NCI-H187 treated with DMSO at 0.1 percent for 48 hours (cell line): Measurements from ENCODE around the gene MT3.
"Not testable (repeated sequence)": the region's sequence is repeated elsewhere in the genome, so short reads cannot be mapped to it uniquely, and the experiment has no call there.

ENCODE experiments used
- DNase-seq: peaks from one replicate; lab custom pipeline; 2025; lab: John Stamatoyannopoulos, UW

The MT3 gene

DNA sequence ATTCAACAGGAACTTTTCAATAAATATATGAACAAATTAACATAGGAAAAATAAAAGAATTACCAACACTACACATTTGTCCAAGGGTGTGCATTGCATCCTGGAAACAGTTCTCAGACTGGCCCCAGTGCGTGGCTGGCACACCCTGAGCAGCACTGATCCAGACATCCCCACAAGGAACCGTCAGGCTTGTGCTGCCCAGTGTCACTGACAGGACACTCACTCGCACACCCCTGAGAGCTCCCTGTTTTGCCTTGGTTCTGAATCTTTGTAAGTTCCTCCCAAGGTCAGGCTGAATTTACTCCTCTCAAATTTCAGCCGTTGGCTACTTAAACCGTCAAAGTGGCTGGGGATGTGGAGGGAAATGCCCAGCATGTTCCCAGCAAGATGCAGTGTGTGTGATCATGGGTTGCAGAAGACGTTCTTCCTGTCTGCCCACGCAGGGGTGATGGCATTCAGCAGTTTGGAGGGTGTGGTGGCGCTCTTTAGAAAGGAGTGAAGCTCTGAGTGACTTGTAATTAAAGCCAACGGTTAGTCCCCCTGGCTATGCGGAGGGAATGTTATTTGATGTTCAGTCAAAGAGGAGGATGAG is 20.8 kb downstream of the MT3 start:
- no peak for DNase-seq

DNA sequence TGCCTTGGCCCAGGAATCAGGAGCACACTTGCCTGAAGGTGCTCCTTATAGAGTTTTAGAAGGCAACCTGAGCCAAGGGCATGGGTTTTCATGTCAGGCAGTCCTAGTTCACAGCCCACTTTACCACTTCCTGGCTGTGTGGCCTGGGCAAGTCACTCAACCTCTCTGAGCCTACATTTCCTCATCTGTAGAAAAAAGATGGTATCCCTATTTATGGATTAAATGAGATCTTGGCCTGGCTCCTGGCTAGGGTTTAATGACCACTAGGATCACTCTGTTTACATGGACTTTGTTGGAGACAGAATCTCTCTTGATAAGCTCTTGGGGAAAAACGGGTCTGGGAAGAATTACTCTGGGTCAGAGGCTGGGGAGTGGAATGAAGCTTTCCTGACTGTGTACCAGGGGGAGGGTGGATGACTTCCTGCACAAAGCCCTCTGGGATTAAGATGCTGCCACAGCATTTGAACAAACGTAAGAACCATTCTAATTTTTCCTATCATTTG is 21.3 kb downstream of the MT3 start:
- DNase-seq, result no peak

DNA sequence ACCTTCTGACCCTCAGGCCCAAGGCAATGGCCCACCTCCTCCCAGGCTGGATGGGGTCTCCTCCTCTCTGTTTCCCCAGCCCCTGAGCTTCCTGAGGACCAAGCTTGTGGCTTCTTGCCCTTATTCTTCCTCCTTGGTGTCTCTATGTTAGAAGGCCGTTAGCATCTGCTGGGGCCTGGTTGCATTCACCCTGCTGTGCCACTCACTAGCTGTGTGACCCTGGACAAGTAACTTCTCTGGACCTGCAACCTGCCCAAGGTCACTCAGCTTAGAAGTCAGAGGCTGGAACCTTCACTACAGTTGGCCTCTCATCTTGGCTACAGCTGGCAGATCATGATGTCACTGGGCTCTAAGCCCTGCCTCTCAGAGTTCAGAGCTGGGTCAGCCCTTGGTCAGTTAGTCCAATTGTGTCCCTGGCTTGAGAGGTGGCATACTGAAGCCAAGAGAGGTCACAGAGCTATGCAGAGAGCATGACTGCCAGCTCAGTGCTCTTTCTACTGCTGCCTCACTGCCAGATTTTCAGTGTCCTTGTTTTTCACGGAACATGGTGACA is 22.0 kb downstream of the MT3 start:
- DNase-seq, result no peak

DNA sequence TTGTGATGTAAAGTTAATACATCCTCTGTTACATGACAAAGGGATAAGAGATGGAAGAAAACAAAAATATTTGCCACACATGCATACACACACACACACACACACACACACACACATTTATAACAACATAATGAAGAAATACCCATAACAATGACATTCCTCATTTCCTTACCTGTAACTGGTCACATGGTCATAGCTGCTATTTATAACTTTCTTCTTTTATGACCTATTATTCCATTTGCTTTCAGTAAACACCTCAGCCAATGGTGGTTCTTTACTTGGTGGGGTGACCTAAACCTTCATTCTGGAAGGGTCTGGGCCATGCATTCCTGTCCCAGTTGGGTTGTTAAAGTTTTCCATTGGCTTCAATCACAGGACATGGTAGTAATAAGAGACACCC is 24.4 kb downstream of the MT3 start:
- DNase-seq, result no peak

DNA sequence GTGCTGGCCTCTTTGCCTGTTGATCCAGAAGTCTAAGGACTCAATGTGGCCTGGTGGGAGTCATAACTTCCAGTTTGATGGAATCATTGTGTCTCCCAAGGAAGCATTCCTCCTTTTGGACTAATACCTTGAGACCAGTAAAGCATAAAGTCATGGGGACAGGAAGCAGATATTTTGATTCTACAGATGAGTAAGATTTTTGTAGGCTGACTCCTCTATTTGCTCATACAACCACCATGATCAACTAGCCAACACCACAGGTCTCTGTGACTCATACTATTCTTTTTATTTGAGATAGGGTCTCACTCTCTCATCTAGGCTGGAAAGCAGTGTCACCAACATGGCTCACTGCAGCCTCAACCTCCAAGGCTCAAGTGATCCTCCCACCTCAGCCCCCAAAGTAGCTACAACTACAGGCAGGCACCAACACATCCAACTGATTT is 25.2 kb downstream of the MT3 start:
- no peak for DNase-seq

DNA sequence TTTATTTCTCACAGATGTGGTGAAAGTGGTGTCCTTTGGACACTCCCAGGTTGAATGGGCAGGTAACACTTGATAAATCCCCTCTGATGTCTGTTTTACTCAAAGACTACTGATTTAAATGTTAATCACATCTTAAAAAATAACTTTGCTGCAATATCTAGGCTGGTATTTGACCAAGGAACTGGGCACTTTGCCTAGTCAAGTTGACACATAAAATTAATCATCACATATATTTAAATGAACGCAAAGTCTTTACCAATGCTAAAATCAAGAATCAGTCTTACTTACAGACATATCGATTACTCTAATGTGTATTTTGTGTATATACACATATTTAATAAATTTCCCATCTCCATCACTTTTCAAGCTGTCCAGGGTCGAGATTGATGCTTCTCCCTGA is 26.0 kb downstream of the MT3 start:
- DNase-seq, result no peak

DNA sequence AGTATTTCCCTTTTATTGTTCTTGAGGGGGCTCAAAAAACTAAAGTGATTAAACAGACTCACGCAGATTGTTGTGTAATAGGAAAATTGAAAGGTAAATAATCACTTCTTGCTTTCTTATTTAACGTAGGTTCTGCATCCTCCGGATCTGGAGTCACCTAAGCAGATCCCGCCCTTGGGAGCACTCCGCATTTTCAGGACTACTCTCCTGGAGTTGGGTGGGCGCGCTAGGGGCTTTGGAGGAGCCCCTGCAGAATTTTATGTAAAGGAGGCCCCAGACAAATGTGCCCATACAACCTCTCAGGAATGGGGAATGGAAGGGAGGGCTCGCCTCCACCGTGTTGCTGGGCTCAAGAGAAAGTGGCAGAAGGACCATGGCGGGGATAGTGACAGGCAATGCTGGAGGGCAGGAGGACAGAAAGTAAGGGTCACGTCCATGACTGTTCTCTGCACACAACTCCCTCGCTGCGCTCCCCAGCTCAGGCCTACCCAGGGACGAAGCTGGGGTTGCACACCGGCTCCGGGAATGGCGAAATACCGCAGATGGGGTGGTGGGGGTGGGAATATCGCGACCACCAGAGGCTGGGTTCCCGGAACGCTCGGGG is 27.4 kb downstream of the MT3 start:
- no peak for DNase-seq

DNA sequence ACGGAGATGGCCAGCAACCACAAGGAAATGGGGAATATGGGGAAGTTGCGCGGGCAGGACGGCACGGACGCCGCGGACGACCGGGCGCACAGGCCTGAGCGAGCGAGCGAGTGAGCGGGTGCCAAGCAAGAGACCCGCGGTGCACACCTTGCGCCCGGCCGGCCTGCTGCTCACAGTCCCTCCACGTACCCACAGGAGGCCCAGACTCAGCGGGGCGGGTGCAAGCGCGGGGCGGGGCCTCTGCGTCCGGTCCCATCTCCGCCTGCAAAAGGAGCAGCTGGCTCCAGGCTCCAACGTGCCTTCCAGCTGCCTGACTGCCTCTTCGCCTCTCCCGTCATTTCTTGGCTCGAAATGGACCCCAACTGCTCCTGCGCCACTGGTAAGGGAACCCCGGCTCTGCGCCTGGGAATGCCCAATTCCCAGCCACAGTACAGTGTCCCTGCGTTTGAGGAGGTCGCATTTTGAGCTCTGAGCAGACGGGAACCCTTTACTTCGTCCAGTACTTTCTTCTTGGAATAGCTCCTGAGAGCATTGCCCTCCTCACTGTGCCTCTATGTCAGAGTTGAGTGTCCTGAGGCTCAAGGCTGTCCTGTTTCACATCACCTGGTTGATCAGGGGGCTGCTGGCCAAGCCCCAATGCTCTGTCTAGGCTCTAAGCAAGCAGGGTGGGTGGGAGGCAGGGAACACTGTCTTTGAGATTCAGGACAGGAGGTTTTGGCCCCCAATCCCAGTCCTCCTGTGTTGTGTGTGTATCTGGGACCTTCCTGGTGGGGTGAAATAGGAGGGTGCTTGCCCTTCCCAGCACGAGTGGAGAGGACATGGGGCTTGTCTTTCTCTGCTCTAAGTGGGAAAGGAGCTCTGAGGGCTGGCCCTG is 28.1 kb downstream of the MT3 start:
- DNase-seq, result no peak

DNA sequence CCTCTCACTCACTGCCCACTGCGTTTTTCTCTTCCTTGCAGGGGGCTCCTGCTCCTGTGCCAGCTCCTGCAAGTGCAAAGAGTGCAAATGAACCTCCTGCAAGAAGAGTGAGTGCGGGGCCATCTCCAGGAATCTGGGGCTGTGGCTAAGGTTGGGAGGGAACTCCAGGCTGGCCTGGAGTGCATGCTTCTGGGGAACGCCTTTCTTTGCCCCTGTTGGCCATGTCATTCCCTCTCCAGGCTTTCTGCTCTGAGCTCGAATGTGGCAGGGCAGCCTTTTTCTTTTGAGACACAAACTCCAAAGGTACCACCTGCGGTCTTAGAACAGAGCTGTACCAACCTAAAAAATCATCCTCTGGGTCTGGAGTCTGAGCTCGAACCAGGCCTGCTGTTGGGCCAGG is 28.8 kb downstream of the MT3 start:
- no peak for DNase-seq

DNA sequence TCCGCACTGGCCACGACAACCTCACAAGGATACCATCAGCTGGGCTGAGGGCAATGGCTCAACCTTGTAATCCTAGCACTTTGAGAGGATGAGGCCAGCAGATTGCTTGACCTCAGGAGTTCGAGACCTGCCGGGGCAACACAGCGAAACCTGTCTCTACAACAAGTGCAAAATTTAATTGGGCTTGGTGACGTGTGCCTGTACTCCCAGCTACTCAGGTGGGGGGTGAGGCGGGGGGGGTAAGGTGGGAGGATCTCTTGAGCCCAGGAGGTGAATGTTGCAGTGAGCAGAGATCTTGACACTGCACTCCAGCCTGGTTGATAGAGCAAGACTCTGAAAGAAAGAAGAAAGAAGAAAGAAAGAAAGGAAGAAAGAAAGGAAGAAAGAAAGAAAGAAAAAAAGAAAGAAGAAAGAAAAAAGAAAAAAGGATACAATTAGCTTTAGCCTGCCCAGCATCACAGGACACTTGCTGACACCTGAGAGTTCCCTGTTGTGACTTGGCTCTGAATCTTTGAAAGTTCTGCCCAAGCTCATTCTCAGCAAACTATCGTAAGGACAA is 31.1 kb downstream of the MT3 start:
- DNase-seq, result no peak

DNA sequence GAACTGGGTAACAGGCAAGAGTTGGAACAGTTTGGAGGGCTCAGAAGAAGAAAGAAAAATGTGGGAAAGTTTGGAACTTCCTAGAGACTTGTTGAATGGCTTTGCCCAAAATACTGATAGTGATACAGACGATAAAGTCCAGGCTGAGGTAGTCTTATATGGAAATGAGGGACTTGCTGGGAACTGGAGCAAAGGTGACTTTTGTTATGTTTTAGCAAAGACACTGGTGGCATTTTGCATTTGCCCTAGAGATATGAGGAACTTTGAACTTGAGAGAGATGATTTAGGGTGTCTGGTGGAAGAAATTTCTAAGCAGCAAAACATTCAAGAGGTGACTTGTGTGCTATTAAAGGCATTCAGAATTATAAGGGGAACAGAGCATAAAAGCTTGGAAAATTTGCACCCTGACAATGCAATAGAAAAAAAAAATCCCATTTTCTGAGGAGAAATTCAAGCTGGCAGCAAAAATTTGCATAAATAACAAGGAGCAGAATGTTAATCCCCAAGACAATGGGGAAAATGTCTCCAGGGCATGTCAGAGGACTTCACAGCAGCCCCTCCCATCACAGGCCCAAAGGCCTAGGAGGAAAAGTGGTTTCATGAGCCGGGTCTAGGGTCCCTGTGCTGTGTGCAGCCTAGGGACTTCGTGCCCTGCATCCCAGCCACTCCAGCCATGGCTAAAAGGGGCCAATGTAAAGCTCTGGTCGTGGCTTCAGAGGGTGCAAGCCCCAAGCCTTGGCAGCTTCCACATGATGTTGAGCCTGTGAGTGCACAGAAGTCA is 32.5 kb downstream of the MT3 start:
- DNase-seq, result not testable (repeated sequence)

DNA sequence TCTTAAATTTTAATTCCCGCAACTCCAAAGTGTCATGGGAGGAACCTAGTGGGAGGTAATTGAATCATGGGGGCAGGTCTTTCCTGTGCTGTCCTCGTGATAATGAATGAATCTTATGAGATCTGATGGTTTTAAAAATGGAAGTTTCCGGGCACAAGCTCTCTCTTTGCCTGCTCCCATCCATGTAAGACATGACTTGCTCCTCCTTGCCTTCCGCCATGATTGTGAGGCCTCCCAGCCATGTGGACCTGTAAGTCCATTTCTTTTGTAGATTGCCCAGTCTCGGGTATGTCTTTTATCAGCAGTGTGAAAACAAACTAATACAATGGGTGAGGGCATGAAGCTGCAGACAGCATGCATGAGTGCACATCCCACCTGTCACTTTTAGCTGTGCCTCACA is 33.9 kb downstream of the MT3 start:
- not testable (repeated sequence) for DNase-seq

DNA sequence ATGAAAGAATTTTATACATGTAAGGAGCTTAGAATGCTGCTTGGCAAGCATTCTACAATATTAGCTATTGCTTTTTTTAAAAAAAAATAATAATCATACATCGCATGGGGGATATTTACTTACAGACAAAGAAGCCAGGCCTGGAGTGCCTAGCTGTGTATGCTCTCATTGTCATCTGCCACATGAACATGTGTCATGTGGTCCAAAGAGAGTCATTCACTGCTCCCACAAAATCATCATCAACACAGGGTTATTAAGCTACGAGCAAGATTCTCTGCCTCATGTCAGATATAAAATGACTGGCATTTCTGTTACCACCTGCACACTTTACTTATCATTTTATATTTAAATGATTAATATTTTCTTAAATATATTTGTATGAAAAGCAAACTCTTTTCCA is 34.3 kb downstream of the MT3 start:
- no peak for DNase-seq

DNA sequence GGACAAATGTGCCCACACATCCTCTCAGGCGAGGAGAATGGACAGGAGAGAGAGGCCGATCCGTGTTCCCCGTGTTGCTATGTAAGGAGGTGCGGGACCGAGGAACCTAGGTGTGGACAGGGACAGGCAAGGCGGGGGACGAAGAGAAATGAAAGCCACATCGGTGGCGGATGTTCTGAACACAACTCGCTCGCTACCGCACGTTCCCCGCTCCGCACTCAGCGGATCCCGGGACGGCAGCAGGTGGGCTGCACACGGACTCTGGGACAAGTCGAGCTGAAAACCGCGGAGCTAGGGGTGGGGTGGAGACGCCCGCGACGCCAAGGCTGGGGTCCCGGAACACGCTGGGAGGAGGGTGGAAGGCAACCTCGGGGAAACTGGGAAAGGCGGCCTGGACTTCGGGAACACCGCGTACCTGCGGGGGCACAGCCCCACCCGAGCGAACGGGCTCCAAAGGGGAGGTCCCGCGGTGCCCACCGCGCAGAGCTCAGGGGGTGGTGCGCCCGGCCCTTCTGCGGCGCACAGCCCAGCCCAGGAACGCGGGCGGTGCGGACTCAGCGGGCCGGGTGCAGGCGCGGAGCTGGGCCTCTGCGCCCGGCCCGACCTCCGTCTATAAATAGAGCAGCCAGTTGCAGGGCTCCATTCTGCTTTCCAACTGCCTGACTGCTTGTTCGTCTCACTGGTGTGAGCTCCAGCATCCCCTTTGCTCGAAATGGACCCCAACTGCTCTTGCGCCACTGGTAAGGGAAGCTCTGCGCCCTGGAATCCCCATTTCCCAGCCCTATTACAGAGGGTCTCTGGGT is 36.0 kb downstream of the MT3 start, which contains the start of gene MT1E:
MT1E (plus strand) TSS at position 642 of the 803 bp plus-strand sequence; CDS start at position 713, 71 bp downstream.
- no peak for DNase-seq

DNA sequence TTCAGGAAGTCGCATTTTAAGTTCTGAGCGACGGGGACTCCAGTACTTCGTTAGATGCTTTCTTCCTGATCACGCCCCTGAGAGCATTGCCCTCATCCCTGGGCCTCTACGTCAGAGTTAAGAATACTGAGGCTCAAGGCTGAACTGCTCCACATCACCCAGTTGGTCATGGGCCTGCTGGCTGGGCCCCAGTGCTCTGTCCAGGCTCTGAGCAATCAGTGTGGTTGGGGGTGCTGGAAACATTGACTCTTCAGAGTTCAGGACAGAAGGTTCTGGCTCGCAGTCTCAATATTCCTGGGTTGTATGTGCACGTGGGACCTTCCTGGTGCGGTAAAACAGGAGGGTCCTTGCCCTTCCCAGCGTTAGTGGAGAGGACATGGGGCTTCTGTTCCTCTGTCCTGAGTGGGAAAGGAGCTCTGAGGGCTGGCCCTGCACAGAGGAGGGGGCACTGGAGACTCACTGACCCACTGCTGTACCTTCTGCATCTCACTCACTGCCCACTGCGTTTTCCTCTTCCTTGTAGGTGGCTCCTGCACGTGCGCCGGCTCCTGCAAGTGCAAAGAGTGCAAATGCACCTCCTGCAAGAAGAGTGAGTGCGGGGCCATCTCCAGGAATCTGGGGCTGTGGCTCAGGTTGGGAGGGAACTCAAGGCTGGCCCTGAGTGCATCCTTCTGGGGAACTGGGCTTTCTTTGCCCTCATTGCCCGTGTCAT is 36.8 kb downstream of the MT3 start:
- DNase-seq, result no peak

DNA sequence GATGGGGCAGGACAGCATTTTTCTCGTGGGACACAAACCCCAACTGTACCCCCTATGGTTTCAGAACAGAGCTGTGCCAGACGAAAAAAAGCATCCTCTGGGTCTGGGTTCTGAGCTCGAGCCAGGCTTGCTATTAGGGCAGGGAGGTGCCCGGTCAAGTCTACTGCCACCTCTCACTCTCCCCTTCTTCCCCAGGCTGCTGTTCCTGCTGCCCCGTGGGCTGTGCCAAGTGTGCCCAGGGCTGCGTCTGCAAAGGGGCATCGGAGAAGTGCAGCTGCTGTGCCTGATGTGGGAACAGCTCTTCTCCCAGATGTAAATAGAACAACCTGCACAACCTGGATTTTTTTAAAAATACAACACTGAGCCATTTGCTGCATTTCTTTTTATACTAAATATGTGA is 37.4 kb downstream of the MT3 start:
- DNase-seq, result no peak

DNA sequence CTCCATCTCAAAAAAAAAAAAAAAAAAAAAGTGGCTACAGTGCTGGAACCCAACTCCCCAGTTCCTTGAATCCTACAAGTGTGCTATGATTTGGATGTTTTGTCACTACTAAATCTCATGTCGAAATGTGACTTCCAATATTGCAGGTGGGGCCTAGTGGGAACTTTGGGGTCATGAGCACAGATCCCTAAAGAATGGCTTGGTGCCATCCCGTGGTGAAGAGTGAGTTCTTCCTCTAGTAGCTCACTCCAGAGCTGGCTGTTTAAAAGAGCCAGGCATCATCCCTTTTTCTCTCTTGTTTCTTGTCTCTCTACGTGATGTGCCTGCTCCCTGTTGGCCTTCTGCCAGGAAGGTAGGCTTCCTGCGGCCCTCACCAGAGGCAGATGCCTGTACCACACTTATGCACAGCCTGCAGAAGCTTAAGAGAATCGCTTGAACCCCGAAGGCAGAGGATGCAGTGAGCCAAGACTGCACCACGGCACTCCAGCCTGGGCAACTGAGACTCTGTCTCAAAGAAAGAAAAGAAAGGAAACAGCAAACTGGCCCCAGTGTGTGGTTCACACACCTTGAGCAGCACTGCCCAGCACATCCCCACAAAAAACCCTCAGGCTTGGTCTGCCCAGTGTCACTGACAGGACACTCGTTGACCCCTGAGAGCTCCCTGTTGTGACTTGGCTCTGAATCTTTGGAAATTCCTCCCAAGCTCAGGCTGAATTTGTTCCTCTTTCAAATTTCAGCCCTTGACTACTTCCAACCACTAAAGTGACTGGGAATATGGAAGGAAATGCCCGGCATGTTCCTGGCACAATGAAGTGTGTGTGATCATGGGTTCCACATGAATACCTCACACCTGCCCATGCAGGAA is 39.4 kb downstream of the MT3 start:
- no peak for DNase-seq

DNA sequence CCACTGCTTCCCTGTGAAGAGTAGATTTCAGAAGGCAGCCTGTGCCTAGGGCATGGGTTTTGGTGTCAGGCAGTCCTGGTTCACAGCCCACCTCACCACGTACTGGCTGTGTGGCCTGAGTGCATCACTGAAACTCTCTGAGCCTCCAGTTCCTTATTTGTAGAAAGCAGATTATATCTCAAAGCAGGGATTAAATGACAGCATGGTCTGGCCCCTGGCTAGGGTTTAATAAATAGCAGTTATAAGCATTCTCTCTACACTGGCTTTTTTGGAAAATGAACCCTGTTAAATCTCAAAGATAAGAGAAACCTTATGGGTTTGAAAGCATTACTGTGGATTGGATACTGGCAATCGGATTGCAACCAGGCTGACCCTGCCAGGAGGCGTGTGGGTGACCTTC is 40.2 kb downstream of the MT3 start:
- DNase-seq, result no peak

DNA sequence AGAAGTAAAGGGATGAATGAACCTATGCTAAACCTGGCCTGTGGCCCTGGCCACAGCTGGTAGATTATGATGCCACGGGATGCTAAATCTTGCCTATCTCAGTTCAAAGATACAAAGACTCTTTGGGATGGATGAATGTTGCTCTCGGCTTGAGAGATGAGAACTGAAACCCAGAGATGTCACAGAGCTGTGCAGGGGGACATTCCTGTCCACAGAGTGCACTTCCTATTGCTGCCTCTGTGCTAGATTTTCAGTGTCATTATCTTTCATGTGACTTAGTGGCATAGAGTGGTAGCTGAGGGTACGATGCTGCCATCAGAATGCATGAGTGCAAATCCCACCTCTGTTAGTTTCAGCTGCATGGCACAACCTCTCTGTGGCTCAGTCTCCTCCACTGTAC is 40.8 kb downstream of the MT3 start:
- DNase-seq, result no peak
